GM12878 (cell line): ENCODE measurements around the gene IPMK. TPM values are rescaled to one million over a fixed set of nuclear protein-coding genes. Genes with fewer than 3 reads are reported as not detected.

Experiments used
- ATAC-seq: fragments of 200-7000 bp; cut with Tn5 transposase; 3 replicates; pipeline ENCODE4 v1.9.1; 2020; ENCODE audit warnings: mild to moderate bottlenecking, moderate library complexity
- BruUV-seq: library from RNA; stranded (reverse); fragments of 400-500 nt; replicated peaks from 2 replicates; lab custom pipeline; 2021; lab: Mats Ljungman, UMichigan
- CTCF ChIA-PET: fragments of 300-600 bp; sonication (Branson Sonifier 250); formaldehyde crosslinking; extraction: SDS; loops from one replicate; lab custom pipeline; 2021; ENCODE audit warnings: inconsistent platforms; lab: Yijun Ruan, JAX
- POLR2A ChIA-PET: fragments of 350-600 bp; formaldehyde crosslinking; extraction: SDS; loops from one replicate; lab custom pipeline; 2021; ENCODE audit warnings: inconsistent platforms; lab: Charles Lee
- RAD21 ChIA-PET: fragments of 300-600 bp; sonication (Branson Sonifier 250); formaldehyde crosslinking; loops from one replicate; lab custom pipeline; 2023; ENCODE audit warnings: antibody characterized with exemption; ENCODE audit not compliant: unreplicated experiment; lab: Charles Lee
- SMC1A ChIA-PET: fragments of 300-600 bp; sonication (Branson Sonifier 250); formaldehyde crosslinking; loops from one replicate; lab custom pipeline; 2023; ENCODE audit not compliant: unreplicated experiment, uncharacterized antibody; lab: Charles Lee
- DNase-seq: peaks from one replicate; pipeline ENCODE4 v3.0.0-alpha.2; 2011; ENCODE audit warnings: low read depth, low spot score
- FAIRE-seq: peaks from 3 replicates; lab custom pipeline; 2011; peaks lifted over from hg19 to GRCh38; lab: Jason Lieb, UNC
- H2AFZ ChIP-seq: 2 replicates; pipeline ENCODE4 v1.6.0; 2011; ENCODE audit warnings: low read depth, low read length, control low read depth; ENCODE audit not compliant: control insufficient read depth
- H3K27ac ChIP-seq: 2 replicates; pipeline ENCODE4 v1.5.1; 2011; ENCODE audit warnings: control low read depth; ENCODE audit not compliant: control insufficient read depth, insufficient read depth
- H3K27me3 ChIP-seq, 2 experiments: replicated peaks in 1 of 2; 2 replicates each; pipeline versions ENCODE4 v1.6.0 to v1.6.1; 2011; ENCODE audit warnings: low read length in 1 of 2; ENCODE audit not compliant: control insufficient read depth in 2 of 2, insufficient read depth in 2 of 2
- H3K36me3 ChIP-seq, 2 experiments: 2 replicates each; pipeline ENCODE4 v1.5.1; 2011; ENCODE audit warnings: low read length in 1 of 2; ENCODE audit not compliant: control insufficient read depth in 2 of 2, insufficient read depth in 2 of 2
- H3K4me1 ChIP-seq: 2 replicates; pipeline ENCODE4 v1.6.1; 2011; ENCODE audit warnings: mild to moderate bottlenecking, low read length, moderate library complexity, mixed read lengths; ENCODE audit not compliant: control insufficient read depth, insufficient read depth
- H3K4me2 ChIP-seq: 2 replicates; pipeline ENCODE4 v1.6.0; 2011; ENCODE audit warnings: control low read depth; ENCODE audit not compliant: control insufficient read depth, insufficient read depth
- H3K4me3 ChIP-seq: fragments of 200-600 bp; sonication (generic); 2 replicates; pipeline ENCODE4 v1.5.1; 2016
- H3K79me2 ChIP-seq: 2 replicates; pipeline ENCODE4 v1.6.0; 2011; ENCODE audit warnings: low read length; ENCODE audit not compliant: control insufficient read depth, insufficient read depth
- H3K9ac ChIP-seq: 2 replicates; pipeline ENCODE4 v1.8.0; 2011; ENCODE audit warnings: low read length, control low read depth, mixed read lengths; ENCODE audit not compliant: control insufficient read depth, insufficient read depth
- H3K9me3 ChIP-seq: replicated peaks from 3 replicates; pipeline ENCODE4 v1.5.1; 2011; ENCODE audit warnings: mild to moderate bottlenecking, low read length; ENCODE audit not compliant: control insufficient read depth, insufficient read depth
- H4K20me1 ChIP-seq: 2 replicates; pipeline ENCODE4 v1.6.0; 2011; ENCODE audit not compliant: control insufficient read depth, insufficient read depth
- ASH2L ChIP-seq: fragments of 300-600, 200-600 bp; sonication (generic); IDR thresholded peaks from 2 replicates; pipeline ENCODE4 v1.6.1; 2017; ENCODE audit warnings: low read depth, mild to moderate bottlenecking, borderline replicate concordance
- ATF7 ChIP-seq: fragments of 450-650 bp; IDR thresholded peaks from 2 replicates; pipeline ENCODE4 v1.6.1; 2016; ENCODE audit warnings: low read depth, mild to moderate bottlenecking
- CHD1 ChIP-seq: IDR thresholded peaks from 2 replicates; pipeline ENCODE4 v1.6.1; 2012; ENCODE audit warnings: low read depth, low read length, improper control_type of control experiment
- EP300 ChIP-seq, 2 experiments: fragments of 150-350 bp in 1 of 2; IDR thresholded peaks; 2 replicates each; pipeline ENCODE4 v1.6.1; 2011 to 2012; ENCODE audit warnings: low read depth in 2 of 2, low read length in 2 of 2, borderline replicate concordance in 1 of 2, improper control_type of control experiment in 1 of 2, inconsistent platforms in 1 of 2; ENCODE audit not compliant: control insufficient read depth in 1 of 2
- MEF2A ChIP-seq: IDR thresholded peaks from 2 replicates; pipeline ENCODE4 v1.6.1; 2011; ENCODE audit warnings: low read depth, mild to moderate bottlenecking, low read length, moderate library complexity; ENCODE audit not compliant: insufficient read depth
- MXI1 ChIP-seq: fragments of 150-350 bp; IDR thresholded peaks from 2 replicates; pipeline ENCODE4 v1.6.1; 2011; ENCODE audit warnings: low read depth, mild to moderate bottlenecking, inconsistent platforms, low read length, improper control_type of control experiment
- SMC3 ChIP-seq: IDR thresholded peaks from 2 replicates; pipeline ENCODE4 v1.6.1; 2011; ENCODE audit warnings: low read length, improper control_type of control experiment, borderline replicate concordance
- SPI1 ChIP-seq: IDR thresholded peaks from 2 replicates; pipeline ENCODE4 v1.6.1; 2011; ENCODE audit warnings: low read depth, mild to moderate bottlenecking, low read length, moderate library complexity, borderline replicate concordance; ENCODE audit not compliant: insufficient read depth
- SREBF2 ChIP-seq: IDR thresholded peaks from 2 replicates; pipeline ENCODE4 v1.6.1; 2012; ENCODE audit warnings: mild to moderate bottlenecking, low read length
- in situ Hi-C: fragments of 300-500 bp; cut with MboI; formaldehyde crosslinking; loops from 9 replicates; pipeline ENCODE4 v1.14.3; 2018; ENCODE audit warnings: mixed read lengths
- intact Hi-C: fragments of 100-400 bp; cut with micrococcal nuclease; formaldehyde crosslinking; loops from one replicate; pipeline ENCODE4 v1.14.2; 2022; ENCODE audit not compliant: unreplicated experiment
- polyA plus RNA-seq, 11 experiments: library from polyadenylated mRNA; depleted of rRNA in 4 of 11; unstranded in 6 of 11; stranded (reverse) in 5 of 11; fragments of >200 nt; fragmentation: Nextera tagmentation in 4 of 11; fragmentation: Illumina TruSeq in 1 of 11; extraction: Ambion mirVana in 4 of 11; extraction: Trizol in 1 of 11; gene quantifications; 1 replicate in 1 of 11; 2 replicates in 10 of 11; pipeline versions ENCODE4 v1.2.1 to v1.2.3, GENCODE V29; 2011 to 2016; ENCODE audit warnings: inconsistent platforms in 2 of 11, missing spikeins in 2 of 11, low read depth in 1 of 11
- total RNA-seq, 4 experiments: library from RNA; depleted of rRNA in 3 of 4; stranded (reverse); fragments of >200 nt in 3 of 4; fragmentation: Illumina TruSeq in 1 of 4; extraction: Trizol in 1 of 4; gene quantifications; 2 replicates each; pipeline versions ENCODE4 v1.2.1 to v1.2.3, GENCODE V29; 2013 to 2021
- TF ChIP-seq, protein P1 (sequence below): IDR thresholded peaks from 2 replicates; pipeline ENCODE4 v1.6.1; 2012; ENCODE audit warnings: improper control_type of control experiment, low read depth, low read length; ENCODE audit not compliant: insufficient replicate concordance
- TF ChIP-seq, protein P2 (sequence below): IDR thresholded peaks from 2 replicates; pipeline ENCODE4 v1.6.1; 2011; ENCODE audit warnings: low read depth, low read length, improper control_type of control experiment, borderline replicate concordance
- TF ChIP-seq, protein P3 (sequence below): fragments of 450-650 bp; IDR thresholded peaks from 2 replicates; pipeline ENCODE4 v1.6.1; 2016; ENCODE audit warnings: mild to moderate bottlenecking
- TF ChIP-seq, protein P4 (sequence below): IDR thresholded peaks from 2 replicates; pipeline ENCODE4 v1.6.1; 2012; ENCODE audit warnings: low read depth, low read length, improper control_type of control experiment

The IPMK gene
- total and polyA plus RNA-seq, 10 of the 15 experiments (the other 5 are each of a cell fraction or from before 2014, with no cell fraction given), result 0.84 to 7.5 (median 3.6) TPM

DNA sequence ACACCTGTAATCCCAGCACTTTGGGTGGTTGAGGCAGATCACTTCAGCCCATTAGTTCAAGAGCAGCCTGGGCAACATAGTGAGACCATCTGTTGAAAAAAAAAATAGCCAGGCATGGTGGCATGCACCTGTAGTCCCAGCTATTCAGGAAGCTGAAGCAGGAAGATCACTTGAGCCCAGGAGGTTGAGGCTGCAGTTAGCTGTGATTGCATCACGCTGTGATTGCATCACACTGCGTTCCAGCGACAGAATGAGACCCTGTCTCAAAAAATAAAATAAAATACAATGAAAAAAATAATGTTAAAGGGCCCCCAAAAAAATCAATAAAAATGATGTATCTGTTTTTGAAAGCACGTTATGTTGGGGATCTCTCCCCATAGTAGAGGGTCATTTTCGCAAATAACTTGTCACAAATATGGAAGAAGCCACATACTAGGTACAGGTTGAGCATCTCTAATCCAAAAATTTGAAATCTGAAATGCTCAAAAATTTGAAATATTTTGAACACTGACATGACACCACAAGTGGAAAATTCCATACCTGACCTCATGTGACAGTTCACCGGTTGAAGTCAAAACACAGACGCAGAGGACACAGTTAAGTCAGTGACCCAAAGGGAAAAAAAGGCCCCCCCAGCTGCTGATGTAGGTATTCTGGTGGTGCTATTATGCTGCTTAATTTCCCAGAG is 10.7 kb upstream of the IPMK start (continued):
- no peak for TF ChIP-seq SMC3
- no peak for TF ChIP-seq CHD1
- TF ChIP-seq, protein P1, sequence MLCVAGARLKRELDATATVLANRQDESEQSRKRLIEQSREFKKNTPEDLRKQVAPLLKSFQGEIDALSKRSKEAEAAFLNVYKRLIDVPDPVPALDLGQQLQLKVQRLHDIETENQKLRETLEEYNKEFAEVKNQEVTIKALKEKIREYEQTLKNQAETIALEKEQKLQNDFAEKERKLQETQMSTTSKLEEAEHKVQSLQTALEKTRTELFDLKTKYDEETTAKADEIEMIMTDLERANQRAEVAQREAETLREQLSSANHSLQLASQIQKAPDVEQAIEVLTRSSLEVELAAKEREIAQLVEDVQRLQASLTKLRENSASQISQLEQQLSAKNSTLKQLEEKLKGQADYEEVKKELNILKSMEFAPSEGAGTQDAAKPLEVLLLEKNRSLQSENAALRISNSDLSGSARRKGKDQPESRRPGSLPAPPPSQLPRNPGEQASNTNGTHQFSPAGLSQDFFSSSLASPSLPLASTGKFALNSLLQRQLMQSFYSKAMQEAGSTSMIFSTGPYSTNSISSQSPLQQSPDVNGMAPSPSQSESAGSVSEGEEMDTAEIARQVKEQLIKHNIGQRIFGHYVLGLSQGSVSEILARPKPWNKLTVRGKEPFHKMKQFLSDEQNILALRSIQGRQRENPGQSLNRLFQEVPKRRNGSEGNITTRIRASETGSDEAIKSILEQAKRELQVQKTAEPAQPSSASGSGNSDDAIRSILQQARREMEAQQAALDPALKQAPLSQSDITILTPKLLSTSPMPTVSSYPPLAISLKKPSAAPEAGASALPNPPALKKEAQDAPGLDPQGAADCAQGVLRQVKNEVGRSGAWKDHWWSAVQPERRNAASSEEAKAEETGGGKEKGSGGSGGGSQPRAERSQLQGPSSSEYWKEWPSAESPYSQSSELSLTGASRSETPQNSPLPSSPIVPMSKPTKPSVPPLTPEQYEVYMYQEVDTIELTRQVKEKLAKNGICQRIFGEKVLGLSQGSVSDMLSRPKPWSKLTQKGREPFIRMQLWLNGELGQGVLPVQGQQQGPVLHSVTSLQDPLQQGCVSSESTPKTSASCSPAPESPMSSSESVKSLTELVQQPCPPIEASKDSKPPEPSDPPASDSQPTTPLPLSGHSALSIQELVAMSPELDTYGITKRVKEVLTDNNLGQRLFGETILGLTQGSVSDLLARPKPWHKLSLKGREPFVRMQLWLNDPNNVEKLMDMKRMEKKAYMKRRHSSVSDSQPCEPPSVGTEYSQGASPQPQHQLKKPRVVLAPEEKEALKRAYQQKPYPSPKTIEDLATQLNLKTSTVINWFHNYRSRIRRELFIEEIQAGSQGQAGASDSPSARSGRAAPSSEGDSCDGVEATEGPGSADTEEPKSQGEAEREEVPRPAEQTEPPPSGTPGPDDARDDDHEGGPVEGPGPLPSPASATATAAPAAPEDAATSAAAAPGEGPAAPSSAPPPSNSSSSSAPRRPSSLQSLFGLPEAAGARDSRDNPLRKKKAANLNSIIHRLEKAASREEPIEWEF, result no peak
- TF ChIP-seq MEF2A, result no peak
- no peak for TF ChIP-seq MXI1
- no peak for TF ChIP-seq ASH2L

DNA sequence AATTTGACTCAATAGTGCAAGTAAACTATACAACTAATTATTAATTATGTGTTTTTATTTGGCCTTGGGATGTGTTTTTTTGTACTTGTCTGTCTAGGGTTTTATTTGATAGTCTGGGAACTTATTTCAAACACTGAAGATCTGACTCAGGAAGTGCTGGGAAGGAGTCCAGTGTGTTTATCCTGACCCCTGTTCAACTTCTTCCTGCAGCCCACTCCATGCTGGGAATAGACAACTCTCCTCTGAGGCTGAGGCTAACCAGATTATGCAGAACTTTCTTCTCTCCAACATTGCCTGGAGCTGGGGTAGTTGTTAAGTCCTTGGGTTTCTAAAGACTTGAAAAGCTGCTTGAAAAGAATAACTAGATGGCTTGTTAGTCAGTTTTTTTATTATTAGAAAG is 8.2 kb upstream of the IPMK start:
- ATAC-seq (no peak), FAIRE-seq (no peak), DNase-seq (no peak)
- Histone ChIP-seq H3K9ac (no peak overlapping the region), H3K79me2 (peaks cover 11% of the 10 kb centered on the region), H3K27ac (no peak overlapping the region), H3K27me3 (no peaks in the 10 kb centered on the region), H3K4me2 (no peak overlapping the region), H3K36me3 (no peaks in the 10 kb centered on the region; a peak in 1 of 4 replicates), H2AFZ (no peak overlapping the region), H3K9me3 (no peaks in the 10 kb centered on the region), H3K4me3 (no peak overlapping the region), H3K4me1 (no peaks in the 10 kb centered on the region), H4K20me1 (no peaks in the 10 kb centered on the region)
- ChIA-PET RAD21 (interaction anchor here (1.1 to 3.5 kb wide), 2 partner anchors 15 to 77 kb away, joined by 3 to 16 read pairs; no protein-coding TSS in a partner anchor), POLR2A (interaction anchor here (0.6 kb wide), 1 partner anchor 856 kb away, joined by 4 read pairs; no protein-coding TSS in a partner anchor), CTCF (interaction anchor here (0.8 to 7.7 kb wide), 5 partner anchors 15 to 109 kb away, joined by 3 to 59 read pairs (median 4); no protein-coding TSS in a partner anchor), SMC1A (interaction anchor here (1.0 to 4.3 kb wide), 3 partner anchors 13 to 108 kb away, joined by 3 to 26 read pairs (median 6); no protein-coding TSS in a partner anchor)
- intact Hi-C loops, result no loop called here
- in situ Hi-C loops, result no loop called here
- BruUV-seq, result no TSS peak
- no peak for TF ChIP-seq SREBF2
- TF ChIP-seq, protein P2, sequence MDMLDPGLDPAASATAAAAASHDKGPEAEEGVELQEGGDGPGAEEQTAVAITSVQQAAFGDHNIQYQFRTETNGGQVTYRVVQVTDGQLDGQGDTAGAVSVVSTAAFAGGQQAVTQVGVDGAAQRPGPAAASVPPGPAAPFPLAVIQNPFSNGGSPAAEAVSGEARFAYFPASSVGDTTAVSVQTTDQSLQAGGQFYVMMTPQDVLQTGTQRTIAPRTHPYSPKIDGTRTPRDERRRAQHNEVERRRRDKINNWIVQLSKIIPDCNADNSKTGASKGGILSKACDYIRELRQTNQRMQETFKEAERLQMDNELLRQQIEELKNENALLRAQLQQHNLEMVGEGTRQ, result no peak
- TF ChIP-seq EP300 (IDR thresholded peaks at IDR 0.05; ENCODE audit: borderline replicate concordance in 1 of 2, control insufficient read depth in 1 of 2, low read depth in 2 of 2, low read length in 2 of 2), result no peak
- TF ChIP-seq, protein P3, sequence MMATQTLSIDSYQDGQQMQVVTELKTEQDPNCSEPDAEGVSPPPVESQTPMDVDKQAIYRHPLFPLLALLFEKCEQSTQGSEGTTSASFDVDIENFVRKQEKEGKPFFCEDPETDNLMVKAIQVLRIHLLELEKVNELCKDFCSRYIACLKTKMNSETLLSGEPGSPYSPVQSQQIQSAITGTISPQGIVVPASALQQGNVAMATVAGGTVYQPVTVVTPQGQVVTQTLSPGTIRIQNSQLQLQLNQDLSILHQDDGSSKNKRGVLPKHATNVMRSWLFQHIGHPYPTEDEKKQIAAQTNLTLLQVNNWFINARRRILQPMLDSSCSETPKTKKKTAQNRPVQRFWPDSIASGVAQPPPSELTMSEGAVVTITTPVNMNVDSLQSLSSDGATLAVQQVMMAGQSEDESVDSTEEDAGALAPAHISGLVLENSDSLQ, result no peak
- TF ChIP-seq SPI1, result no peak
- TF ChIP-seq, protein P4, sequence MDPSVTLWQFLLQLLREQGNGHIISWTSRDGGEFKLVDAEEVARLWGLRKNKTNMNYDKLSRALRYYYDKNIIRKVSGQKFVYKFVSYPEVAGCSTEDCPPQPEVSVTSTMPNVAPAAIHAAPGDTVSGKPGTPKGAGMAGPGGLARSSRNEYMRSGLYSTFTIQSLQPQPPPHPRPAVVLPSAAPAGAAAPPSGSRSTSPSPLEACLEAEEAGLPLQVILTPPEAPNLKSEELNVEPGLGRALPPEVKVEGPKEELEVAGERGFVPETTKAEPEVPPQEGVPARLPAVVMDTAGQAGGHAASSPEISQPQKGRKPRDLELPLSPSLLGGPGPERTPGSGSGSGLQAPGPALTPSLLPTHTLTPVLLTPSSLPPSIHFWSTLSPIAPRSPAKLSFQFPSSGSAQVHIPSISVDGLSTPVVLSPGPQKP, result no peak
- TF ChIP-seq ATF7, result no peak
